GM12865 (cell line): ENCODE measurements around the gene TAS2R41.

Experiments
- DNase-seq: peaks from one replicate; pipeline ENCODE4 v3.0.0; 2010; ENCODE audit warnings: low read depth
- H3K4me3 ChIP-seq: 2 replicates; pipeline ENCODE4 v1.5.1; 2011; ENCODE audit warnings: mild to moderate bottlenecking, low read depth, low read length, control low read depth
- TF ChIP-seq, protein P1 (sequence below): IDR thresholded peaks from 2 replicates; pipeline ENCODE4 v1.5.1; 2011; ENCODE audit warnings: low read length, control low read depth, low read depth, inconsistent platforms; ENCODE audit not compliant: insufficient read depth; ENCODE audit errors: missing control alignments

TAS2R41 gene

DNA sequence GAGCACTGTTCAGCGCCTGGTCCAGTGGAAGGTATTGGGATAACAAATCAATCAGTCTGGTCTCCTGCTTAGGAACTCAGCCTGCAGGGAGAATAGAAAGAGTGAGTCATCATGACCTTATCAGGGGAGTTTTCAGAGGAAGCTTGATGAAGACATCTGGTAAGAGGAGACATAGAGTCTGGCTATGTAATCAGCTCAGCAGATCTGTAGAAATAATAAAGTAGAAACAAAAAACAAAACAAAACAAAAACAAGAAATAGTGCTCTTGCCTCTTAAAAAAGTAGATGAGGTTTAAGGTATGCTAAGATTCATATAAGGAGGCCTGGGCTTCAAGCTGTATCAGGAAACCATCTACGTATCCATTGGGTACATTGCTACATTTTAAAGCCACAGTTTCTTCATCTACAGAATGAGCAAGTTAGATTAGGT, 14.4 kb downstream of the TAS2R41 start:
- TF ChIP-seq, protein P1, sequence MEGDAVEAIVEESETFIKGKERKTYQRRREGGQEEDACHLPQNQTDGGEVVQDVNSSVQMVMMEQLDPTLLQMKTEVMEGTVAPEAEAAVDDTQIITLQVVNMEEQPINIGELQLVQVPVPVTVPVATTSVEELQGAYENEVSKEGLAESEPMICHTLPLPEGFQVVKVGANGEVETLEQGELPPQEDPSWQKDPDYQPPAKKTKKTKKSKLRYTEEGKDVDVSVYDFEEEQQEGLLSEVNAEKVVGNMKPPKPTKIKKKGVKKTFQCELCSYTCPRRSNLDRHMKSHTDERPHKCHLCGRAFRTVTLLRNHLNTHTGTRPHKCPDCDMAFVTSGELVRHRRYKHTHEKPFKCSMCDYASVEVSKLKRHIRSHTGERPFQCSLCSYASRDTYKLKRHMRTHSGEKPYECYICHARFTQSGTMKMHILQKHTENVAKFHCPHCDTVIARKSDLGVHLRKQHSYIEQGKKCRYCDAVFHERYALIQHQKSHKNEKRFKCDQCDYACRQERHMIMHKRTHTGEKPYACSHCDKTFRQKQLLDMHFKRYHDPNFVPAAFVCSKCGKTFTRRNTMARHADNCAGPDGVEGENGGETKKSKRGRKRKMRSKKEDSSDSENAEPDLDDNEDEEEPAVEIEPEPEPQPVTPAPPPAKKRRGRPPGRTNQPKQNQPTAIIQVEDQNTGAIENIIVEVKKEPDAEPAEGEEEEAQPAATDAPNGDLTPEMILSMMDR = no peak
- DNase-seq = no peak
- H3K4me3 ChIP-seq = no peak overlapping the region

DNA sequence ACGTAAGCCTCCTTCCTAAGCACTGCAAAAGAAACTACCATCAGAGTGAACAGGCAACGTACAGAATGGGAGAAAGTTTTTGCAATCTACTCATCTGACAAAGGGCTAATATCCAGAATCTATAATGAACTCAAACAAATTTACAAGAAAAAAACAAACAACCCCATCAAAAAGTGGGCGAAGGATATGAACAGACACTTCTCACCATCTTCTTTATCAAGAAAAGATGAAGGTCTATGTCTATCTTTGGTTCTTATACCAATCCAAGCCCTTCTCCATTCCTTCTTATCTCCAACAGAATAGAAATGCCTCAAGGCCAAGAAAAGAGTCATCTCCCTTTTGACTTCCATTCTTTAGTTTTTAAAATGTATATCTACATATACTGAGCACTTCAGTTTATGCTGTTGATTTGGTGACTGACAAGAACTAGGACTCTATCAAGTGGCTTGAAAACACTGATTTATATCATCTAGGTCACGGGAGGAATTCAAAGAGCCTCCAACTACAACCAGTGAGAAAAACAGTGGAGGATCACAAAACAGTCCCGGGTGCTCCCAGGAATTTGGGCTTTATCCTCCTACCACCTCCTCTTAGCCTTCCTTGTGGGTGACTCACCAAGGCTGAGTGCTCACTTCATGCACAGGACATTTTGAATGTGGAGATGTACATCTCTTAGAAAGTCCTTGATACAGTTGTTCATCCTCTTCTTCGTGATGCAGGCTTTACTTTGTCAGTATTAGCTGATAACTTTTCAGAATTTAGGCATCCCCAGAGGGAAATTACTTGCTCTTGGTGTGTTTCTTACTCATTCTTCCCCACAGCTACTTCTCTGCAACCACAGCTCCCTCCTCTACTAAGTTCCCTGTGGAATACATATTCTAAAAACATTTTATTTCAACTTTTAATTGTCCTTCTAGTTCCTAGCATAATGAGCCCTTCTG, 15.4 kb downstream of the TAS2R41 start:
- H3K4me3 ChIP-seq = no peak overlapping the region
- no peak for DNase-seq
- TF ChIP-seq, protein P1 = no peak

DNA sequence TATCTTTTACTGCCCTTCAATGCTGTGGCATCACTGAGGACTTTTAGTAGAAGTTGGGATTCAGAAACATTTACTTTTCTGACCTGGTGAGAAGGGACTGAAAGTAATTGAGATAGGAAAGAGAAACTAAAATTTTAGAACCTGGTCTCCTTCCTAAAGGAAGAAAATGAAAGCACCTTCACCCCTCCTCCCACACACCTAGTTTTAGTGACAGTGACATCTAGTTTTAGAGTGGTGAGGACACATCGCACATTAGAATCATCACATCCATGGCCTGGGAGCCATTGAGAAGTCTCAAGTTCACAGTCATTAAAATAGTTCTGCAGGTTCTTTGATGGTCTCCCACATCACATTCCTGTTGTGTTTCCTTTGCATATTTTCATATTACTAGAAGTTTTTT, 16.1 kb downstream of the TAS2R41 start:
- H3K4me3 ChIP-seq = no peak overlapping the region
- no peak for DNase-seq
- TF ChIP-seq, protein P1 = no peak

DNA sequence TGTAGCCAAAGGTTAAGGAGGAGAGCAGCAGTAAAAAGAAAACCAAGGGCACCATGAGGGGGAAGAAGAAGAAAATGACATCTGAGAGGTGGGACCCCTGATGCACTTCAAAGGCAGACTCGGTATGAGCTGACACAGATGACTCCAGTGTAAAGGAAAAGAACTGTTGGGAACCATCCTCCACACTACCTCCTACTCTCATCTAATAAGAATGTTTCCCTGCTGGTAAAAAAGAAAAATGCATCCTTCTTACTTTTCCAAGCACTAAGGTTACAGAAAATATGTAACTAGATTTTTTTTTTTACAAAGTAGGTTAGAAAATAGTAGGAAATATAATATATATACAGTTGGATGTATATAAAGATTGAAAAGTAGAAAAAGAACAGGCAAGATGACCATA, 16.9 kb downstream of the TAS2R41 start:
- no peak for DNase-seq
- no peak overlapping the region for H3K4me3 ChIP-seq
- TF ChIP-seq, protein P1 = no peak

DNA sequence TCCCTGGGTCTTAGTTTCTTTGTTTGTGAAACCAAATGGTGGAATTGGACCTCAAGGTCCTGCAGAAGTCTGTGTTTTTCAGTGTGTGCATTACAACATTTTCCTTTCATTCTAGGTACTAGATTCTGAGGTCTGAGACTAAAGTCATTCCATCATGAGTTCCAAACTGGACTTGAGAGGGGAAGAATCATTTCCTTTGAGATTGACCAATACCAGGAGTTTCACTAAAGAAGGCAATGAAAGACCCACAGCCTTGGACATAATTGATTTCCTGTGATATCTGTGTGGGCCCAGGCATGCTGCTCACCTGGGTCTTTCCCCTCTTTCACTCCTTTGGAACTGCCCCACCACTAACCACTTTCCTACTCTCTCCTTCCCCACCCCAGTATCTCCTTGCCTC, 18.2 kb downstream of the TAS2R41 start:
- no peak overlapping the region for H3K4me3 ChIP-seq
- TF ChIP-seq, protein P1 = no peak
- no peak for DNase-seq

DNA sequence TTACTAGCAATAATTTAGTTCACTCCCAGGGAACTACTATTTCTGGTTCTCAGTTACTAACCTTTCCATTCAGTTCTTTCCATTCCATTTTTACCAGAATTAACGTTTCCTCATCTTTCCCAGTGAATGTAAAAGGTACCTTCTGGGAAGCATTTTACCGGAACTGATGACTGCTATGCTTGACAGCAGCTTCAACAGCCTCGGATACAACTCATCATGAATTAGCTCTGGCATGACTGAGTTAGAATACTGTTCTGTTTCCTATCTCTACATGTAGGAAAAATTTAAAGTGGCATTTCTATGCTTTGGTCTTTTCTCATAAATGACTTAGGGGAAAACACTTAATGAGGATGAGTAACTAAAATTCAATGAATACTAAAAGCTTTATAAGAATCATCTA, 18.6 kb downstream of the TAS2R41 start:
- TF ChIP-seq, protein P1 = no peak
- DNase-seq = no peak
- H3K4me3 ChIP-seq = no peak overlapping the region
